ENCODE results near the gene KDM6A. TPM values are rescaled to one million over a fixed set of nuclear protein-coding genes. Genes with fewer than 3 reads are reported as not detected.

The KDM6A gene
- total and polyA plus RNA-seq, 2 donors (not counting 1 experiment from before 2014, with no cell fraction given) = 33.3 to 57.0 TPM

DNA sequence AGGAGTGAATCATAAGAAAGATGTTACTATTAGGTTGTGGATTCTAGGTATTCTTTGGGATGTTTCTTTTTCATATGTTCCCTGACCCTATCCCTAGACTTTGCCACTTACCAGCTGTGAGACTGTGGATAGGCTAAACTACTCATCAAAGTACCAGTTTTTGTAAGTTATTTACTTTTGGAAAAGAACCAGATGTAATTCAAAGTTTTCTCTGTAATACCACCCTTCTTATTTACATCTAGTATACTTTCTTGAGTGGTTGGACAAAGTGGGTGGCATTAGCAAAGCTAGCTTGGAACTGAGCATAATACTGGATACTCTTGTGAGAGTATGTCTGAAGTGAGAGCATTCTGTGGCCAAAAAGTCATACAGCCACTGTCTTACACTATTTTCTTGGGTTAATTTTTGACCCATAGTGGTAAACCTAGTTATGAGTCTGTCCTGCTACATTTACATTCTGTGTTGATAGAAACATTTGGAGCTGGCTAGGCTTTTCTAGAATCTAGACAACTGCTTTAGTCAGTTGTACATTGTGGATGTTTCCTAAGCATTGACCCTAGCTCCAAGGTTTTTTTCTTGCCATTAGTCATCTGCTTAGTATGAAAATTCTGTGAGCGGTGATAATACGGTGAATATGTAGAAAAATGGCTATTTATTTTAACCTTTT lies 41.7 kb downstream of the KDM6A start:
- Histone ChIP-seq H3K36me3 (replicated peaks in 1 of 2; ENCODE audit: control extremely low read depth in 1 of 2, control insufficient read depth in 1 of 2, extremely low read depth in 1 of 2, insufficient read depth in 2 of 2, low read length in 1 of 2) (peaks cover 0 to 1% of the 10 kb centered on the region in 2 experiments), H3K9ac (ENCODE audit: low read length) (no peak overlapping the region), H3K9me3 (ENCODE audit: control extremely low read depth in 1 of 3, control insufficient read depth in 2 of 3, insufficient read depth in 1 of 3, low read length in 2 of 3) (peaks cover 0 to 11% (median 0%) of the 10 kb centered on the region in 3 donors), H3K79me2 (ENCODE audit: control insufficient read depth, insufficient read depth, low read length) (peaks cover 92% of the 10 kb centered on the region), H3K4me1 (ENCODE audit: control insufficient read depth in 2 of 2, insufficient read depth in 2 of 2, low read length in 2 of 2) (peaks cover 6 to 38% of the 10 kb centered on the region in 2 donors), H3K4me2 (replicated peaks; ENCODE audit: low read depth, low read length, poor library complexity, severe bottlenecking) (no peak overlapping the region), H3K27ac (ENCODE audit: low read length in 2 of 2) (no peak overlapping the region), H3K4me3 (ENCODE audit: control extremely low read depth in 1 of 5, extremely low read depth in 1 of 5, insufficient read depth in 1 of 5, low read depth in 2 of 5, low read length in 4 of 5) (no peak overlapping the region), H4K20me1 (ENCODE audit: control insufficient read depth, insufficient read depth, low read length, poor library complexity, severe bottlenecking) (peaks cover 48% of the 10 kb centered on the region), H2AFZ (ENCODE audit: insufficient read depth, low read depth, low read length, poor library complexity, severe bottlenecking) (no peak overlapping the region), H3K27me3 (replicated peaks in 1 of 4; ENCODE audit: control extremely low read depth in 1 of 4, control insufficient read depth in 3 of 4, insufficient read depth in 4 of 4, low read length in 3 of 4) (no peaks in the 10 kb centered on the region)
- Mint-ChIP-seq H3K4me3 (no peak overlapping the region), H3K4me1 (peaks cover 42% of the 10 kb centered on the region), H3K27ac (no peak overlapping the region), H3K27me3 (no peaks in the 10 kb centered on the region), H3K9me3 (ENCODE audit: insufficient read depth) (no peaks in the 10 kb centered on the region)
- intact Hi-C loops (cut with micrococcal nuclease) = no loop called here
- no peak for ATAC-seq (ENCODE audit: low read depth)
- TF ChIP-seq, protein P1, sequence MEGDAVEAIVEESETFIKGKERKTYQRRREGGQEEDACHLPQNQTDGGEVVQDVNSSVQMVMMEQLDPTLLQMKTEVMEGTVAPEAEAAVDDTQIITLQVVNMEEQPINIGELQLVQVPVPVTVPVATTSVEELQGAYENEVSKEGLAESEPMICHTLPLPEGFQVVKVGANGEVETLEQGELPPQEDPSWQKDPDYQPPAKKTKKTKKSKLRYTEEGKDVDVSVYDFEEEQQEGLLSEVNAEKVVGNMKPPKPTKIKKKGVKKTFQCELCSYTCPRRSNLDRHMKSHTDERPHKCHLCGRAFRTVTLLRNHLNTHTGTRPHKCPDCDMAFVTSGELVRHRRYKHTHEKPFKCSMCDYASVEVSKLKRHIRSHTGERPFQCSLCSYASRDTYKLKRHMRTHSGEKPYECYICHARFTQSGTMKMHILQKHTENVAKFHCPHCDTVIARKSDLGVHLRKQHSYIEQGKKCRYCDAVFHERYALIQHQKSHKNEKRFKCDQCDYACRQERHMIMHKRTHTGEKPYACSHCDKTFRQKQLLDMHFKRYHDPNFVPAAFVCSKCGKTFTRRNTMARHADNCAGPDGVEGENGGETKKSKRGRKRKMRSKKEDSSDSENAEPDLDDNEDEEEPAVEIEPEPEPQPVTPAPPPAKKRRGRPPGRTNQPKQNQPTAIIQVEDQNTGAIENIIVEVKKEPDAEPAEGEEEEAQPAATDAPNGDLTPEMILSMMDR (IDR thresholded peaks at IDR 0.05) = no peak
- TF ChIP-seq EZH2 (IDR thresholded peaks at IDR 0.05; ENCODE audit: borderline replicate concordance, insufficient read depth, low read depth, low read length, poor library complexity, severe bottlenecking) = no peak
- ChIA-PET CTCF (interaction anchor here (0.9 kb wide), 1 partner anchor 93 kb away, joined by 3 read pairs; no protein-coding TSS in a partner anchor), POLR2A (no interaction called here)
- DNase-seq = no peak
- no CpG with 5 or more reads among the region's 2 CpGs for WGBS (ENCODE audit: insufficient coverage)

DNA sequence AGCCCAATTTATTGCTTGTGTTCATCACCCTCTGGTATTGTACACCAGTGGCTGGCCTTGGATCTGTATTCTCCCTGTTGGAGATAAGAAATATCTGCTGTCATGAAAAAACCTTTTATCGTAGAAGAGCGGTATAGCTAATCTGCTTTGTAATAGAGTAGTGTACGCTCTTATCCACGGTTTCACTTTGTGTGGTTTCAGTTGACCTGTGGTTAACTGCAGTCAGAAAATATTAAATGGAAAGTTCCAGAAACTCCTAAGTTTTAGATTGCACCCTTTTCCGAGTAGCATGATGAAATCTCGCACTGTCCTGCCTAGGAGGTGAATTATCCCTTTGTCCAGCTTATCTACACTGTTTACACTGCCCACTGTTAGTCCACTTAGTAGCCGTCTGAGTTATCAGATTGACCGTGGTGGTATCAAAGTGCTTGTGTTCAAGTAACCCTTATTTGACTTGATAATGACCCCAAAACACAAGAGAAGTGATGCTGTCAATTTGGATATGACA lies 42.4 kb downstream of the KDM6A start:
- ATAC-seq (ENCODE audit: low read depth) = no peak
- Histone ChIP-seq H3K79me2 (ENCODE audit: control insufficient read depth, insufficient read depth, low read length) (peaks cover 92% of the 10 kb centered on the region), H3K27me3 (replicated peaks in 1 of 4; ENCODE audit: control extremely low read depth in 1 of 4, control insufficient read depth in 3 of 4, insufficient read depth in 4 of 4, low read length in 3 of 4) (no peaks in the 10 kb centered on the region), H2AFZ (ENCODE audit: insufficient read depth, low read depth, low read length, poor library complexity, severe bottlenecking) (no peak overlapping the region), H3K4me3 (ENCODE audit: control extremely low read depth in 1 of 5, extremely low read depth in 1 of 5, insufficient read depth in 1 of 5, low read depth in 2 of 5, low read length in 4 of 5) (no peak overlapping the region), H3K27ac (ENCODE audit: low read length in 2 of 2) (peak overlapping the region in 1 of 2 donors; percentile 6), H3K36me3 (replicated peaks in 1 of 2; ENCODE audit: control extremely low read depth in 1 of 2, control insufficient read depth in 1 of 2, extremely low read depth in 1 of 2, insufficient read depth in 2 of 2, low read length in 1 of 2) (peaks cover 0 to 1% of the 10 kb centered on the region in 2 experiments), H3K9ac (ENCODE audit: low read length) (no peak overlapping the region), H4K20me1 (ENCODE audit: control insufficient read depth, insufficient read depth, low read length, poor library complexity, severe bottlenecking) (peaks cover 42% of the 10 kb centered on the region), H3K9me3 (ENCODE audit: control extremely low read depth in 1 of 3, control insufficient read depth in 2 of 3, insufficient read depth in 1 of 3, low read length in 2 of 3) (peaks cover 0 to 11% (median 0%) of the 10 kb centered on the region in 3 donors), H3K4me2 (replicated peaks; ENCODE audit: low read depth, low read length, poor library complexity, severe bottlenecking) (peak overlapping the region; percentile 18), H3K4me1 (ENCODE audit: control insufficient read depth in 2 of 2, insufficient read depth in 2 of 2, low read length in 2 of 2) (peaks cover 6 to 37% of the 10 kb centered on the region in 2 donors)
- peak overlapping the region; percentile 50 for H3K27ac Mint-ChIP-seq
- DNase-seq = no peak
- H3K9me3 Mint-ChIP-seq (ENCODE audit: insufficient read depth) = no peaks in the 10 kb centered on the region
- WGBS (ENCODE audit: insufficient coverage) = no CpG with 5 or more reads among the region's 8 CpGs
- H3K4me1 Mint-ChIP-seq = peaks cover 47% of the 10 kb centered on the region
- ChIA-PET CTCF (no interaction called here), POLR2A (no interaction called here)
- peak overlapping the region; percentile 45 for H3K4me3 Mint-ChIP-seq
- TF ChIP-seq, protein P1 (IDR thresholded peaks at IDR 0.05) = no peak
- TF ChIP-seq EZH2 (IDR thresholded peaks at IDR 0.05; ENCODE audit: borderline replicate concordance, insufficient read depth, low read depth, low read length, poor library complexity, severe bottlenecking) = no peak
- intact Hi-C loops (cut with micrococcal nuclease) = no loop called here
- H3K27me3 Mint-ChIP-seq = no peaks in the 10 kb centered on the region

Data from B cell (primary cell).